ENCODE data around the gene RAB8B.

The RAB8B gene

GRCh38 chr15:63188926-63189871, at the start of gene RAB8B:
RAB8B (plus strand) TSS chr15:63189606; CDS start chr15:63189625, 19 bp downstream.
- in situ Hi-C loops (cut with HindIII; ENCODE audit: low sequenced_read_pairs) = loop anchor here (5.0 kb wide), 1 partner anchor 68 kb away; no protein-coding TSS in a partner anchor
- peak; percentile 86 for DNase-seq (ENCODE audit: low read depth)
- peak within 1 kb of the TSS; percentile 79 for H3K4me3 ChIP-seq (ENCODE audit: low read depth, low read length)
- TF ChIP-seq CTCF (IDR thresholded peaks at IDR 0.05; ENCODE audit: low read depth, low read length, missing control alignments) = peak; percentile 3

DNA sequence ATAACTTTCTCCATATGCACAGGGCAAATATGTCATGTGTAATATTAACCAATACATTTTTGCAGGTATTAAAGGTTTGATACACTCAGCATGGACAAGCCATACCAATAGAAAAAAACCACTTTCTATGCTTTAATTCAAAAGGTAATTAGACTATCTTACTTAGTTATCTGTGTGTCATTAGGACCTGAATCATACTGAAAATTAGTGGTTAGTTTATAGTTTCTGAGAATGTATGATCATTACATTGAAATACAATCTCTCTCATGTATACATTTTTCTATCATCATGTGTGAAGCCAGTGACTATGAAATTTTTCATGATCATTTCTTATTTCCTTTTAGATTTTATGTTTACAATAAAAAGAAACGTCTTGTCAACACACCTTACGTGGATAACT, 48.5 kb upstream of the RAB8B start:
- in situ Hi-C loops (cut with HindIII; ENCODE audit: low sequenced_read_pairs) = no loop called here
- H3K4me3 ChIP-seq (ENCODE audit: low read depth, low read length) = no peak overlapping the region
- no peak for DNase-seq (ENCODE audit: low read depth)
- TF ChIP-seq CTCF (IDR thresholded peaks at IDR 0.05; ENCODE audit: low read depth, low read length, missing control alignments) = no peak

- DNase-seq (ENCODE audit: low read depth) = no peak
- no peak overlapping the region for H3K4me3 ChIP-seq (ENCODE audit: low read depth, low read length)
- in situ Hi-C loops (cut with HindIII; ENCODE audit: low sequenced_read_pairs) = no loop called here
- TF ChIP-seq CTCF (IDR thresholded peaks at IDR 0.05; ENCODE audit: low read depth, low read length, missing control alignments) = no peak
Observed at GRCh38 chr15:63145426-63145825, 44.0 kb upstream of the RAB8B start.

DNA sequence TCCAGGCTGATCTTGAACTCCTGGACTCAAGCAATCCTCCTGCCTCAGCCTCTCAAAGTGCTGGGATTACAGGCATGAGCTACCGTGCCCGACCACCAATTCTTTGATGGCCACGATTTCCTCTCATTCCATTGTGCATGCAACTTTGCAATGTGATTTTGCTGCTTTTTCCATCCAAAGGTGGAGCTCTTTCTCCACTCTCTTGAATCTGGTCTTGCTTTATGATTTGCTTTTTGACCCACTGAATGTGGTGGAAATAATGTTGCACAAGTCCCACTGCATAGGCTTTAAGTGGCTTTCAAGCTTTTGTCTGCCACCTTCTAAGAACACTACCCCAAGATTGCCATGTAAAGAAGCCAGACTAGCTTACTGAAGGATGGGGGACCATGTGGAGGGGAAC, 42.7 kb upstream of the RAB8B start:
- TF ChIP-seq CTCF (IDR thresholded peaks at IDR 0.05; ENCODE audit: low read depth, low read length, missing control alignments) = peak; percentile 7
- H3K4me3 ChIP-seq (ENCODE audit: low read depth, low read length) = no peak overlapping the region
- no peak for DNase-seq (ENCODE audit: low read depth)
- in situ Hi-C loops (cut with HindIII; ENCODE audit: low sequenced_read_pairs) = no loop called here

DNA sequence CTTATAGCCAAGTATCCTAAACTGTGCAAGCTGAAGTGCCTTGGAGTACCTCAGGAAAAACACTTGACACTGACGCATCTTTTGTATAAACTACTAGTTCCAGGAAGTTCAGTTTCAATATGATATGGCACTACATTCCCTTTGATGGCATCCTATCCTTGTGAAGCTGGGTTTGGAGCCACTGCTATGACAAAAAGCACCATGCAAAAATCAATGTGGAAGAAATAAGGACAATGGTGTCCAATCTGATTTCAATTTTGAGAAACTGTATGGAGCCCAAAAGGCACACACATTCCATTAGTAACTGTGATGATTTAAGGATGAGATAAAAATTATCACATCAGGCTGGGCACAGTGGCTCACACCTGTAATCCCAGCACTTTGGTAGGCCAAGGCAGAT, 37.7 kb upstream of the RAB8B start:
- in situ Hi-C loops (cut with HindIII; ENCODE audit: low sequenced_read_pairs) = no loop called here

DNA sequence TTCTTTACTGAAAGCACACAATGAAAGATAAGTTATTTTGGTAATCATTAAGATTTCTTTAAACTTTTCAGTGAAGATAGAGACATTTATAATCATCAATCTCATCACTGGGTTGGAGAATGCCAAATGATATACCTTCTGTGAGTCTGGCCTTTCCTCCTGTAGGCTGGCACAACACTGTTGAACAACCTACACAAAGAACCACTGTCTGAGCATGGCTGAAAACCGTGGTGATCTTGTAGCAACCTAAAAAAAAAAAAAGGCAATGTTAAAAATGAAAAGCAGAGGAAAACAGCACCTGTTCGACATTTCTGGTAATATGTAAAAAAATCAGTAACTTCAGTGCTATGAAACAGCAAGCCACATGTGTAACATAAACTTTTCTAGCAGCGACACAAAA, 33.9 kb upstream of the RAB8B start:
- TF ChIP-seq CTCF (IDR thresholded peaks at IDR 0.05; ENCODE audit: low read depth, low read length, missing control alignments) = no peak
- peak overlapping the region; percentile 94 for H3K4me3 ChIP-seq (ENCODE audit: low read depth, low read length)
- DNase-seq (ENCODE audit: low read depth) = no peak
- in situ Hi-C loops (cut with HindIII; ENCODE audit: low sequenced_read_pairs) = no loop called here

More for the DNA sequence above, 37.7 kb upstream of the RAB8B start:
- DNase-seq (ENCODE audit: low read depth) = no peak
- H3K4me3 ChIP-seq (ENCODE audit: low read depth, low read length) = no peak overlapping the region
- TF ChIP-seq CTCF (IDR thresholded peaks at IDR 0.05; ENCODE audit: low read depth, low read length, missing control alignments) = no peak
